ENCODE measurements around the gene POLR3B.

DNA sequence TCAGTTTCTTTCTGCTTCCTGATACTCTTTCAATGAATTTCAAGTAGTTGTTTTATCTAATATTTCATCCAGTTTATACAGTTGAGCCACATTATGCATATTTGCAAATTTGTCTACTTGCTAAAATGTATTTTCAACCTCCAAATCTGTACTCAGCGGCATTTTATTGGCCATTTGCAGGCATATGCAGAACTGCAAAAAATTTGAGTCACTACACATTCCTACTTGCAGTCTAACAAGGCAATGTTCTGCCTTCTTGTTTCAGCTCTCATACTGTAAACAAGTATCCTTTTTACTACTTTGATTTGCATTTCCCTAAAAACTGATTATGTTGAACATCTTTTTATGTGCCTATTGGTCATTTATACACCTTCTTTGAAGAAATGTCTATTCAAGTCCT lies 55.0 kb downstream of the POLR3B start:
- no peak for TF ChIP-seq EZH2 (IDR thresholded peaks at IDR 0.05; ENCODE audit: low read depth, unreplicated experiment)
- TF ChIP-seq, protein P1, sequence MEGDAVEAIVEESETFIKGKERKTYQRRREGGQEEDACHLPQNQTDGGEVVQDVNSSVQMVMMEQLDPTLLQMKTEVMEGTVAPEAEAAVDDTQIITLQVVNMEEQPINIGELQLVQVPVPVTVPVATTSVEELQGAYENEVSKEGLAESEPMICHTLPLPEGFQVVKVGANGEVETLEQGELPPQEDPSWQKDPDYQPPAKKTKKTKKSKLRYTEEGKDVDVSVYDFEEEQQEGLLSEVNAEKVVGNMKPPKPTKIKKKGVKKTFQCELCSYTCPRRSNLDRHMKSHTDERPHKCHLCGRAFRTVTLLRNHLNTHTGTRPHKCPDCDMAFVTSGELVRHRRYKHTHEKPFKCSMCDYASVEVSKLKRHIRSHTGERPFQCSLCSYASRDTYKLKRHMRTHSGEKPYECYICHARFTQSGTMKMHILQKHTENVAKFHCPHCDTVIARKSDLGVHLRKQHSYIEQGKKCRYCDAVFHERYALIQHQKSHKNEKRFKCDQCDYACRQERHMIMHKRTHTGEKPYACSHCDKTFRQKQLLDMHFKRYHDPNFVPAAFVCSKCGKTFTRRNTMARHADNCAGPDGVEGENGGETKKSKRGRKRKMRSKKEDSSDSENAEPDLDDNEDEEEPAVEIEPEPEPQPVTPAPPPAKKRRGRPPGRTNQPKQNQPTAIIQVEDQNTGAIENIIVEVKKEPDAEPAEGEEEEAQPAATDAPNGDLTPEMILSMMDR (conservative IDR thresholded peaks at IDR 0.05; ENCODE audit: low read depth in 2 of 2), result no peak
- TF ChIP-seq EZH2phosphoT487 (IDR thresholded peaks at IDR 0.05; ENCODE audit: unreplicated experiment), result no peak
- no peak for TF ChIP-seq POLR2AphosphoS5 (IDR thresholded peaks at IDR 0.05; ENCODE audit: low read depth)
- TF ChIP-seq, protein P2, sequence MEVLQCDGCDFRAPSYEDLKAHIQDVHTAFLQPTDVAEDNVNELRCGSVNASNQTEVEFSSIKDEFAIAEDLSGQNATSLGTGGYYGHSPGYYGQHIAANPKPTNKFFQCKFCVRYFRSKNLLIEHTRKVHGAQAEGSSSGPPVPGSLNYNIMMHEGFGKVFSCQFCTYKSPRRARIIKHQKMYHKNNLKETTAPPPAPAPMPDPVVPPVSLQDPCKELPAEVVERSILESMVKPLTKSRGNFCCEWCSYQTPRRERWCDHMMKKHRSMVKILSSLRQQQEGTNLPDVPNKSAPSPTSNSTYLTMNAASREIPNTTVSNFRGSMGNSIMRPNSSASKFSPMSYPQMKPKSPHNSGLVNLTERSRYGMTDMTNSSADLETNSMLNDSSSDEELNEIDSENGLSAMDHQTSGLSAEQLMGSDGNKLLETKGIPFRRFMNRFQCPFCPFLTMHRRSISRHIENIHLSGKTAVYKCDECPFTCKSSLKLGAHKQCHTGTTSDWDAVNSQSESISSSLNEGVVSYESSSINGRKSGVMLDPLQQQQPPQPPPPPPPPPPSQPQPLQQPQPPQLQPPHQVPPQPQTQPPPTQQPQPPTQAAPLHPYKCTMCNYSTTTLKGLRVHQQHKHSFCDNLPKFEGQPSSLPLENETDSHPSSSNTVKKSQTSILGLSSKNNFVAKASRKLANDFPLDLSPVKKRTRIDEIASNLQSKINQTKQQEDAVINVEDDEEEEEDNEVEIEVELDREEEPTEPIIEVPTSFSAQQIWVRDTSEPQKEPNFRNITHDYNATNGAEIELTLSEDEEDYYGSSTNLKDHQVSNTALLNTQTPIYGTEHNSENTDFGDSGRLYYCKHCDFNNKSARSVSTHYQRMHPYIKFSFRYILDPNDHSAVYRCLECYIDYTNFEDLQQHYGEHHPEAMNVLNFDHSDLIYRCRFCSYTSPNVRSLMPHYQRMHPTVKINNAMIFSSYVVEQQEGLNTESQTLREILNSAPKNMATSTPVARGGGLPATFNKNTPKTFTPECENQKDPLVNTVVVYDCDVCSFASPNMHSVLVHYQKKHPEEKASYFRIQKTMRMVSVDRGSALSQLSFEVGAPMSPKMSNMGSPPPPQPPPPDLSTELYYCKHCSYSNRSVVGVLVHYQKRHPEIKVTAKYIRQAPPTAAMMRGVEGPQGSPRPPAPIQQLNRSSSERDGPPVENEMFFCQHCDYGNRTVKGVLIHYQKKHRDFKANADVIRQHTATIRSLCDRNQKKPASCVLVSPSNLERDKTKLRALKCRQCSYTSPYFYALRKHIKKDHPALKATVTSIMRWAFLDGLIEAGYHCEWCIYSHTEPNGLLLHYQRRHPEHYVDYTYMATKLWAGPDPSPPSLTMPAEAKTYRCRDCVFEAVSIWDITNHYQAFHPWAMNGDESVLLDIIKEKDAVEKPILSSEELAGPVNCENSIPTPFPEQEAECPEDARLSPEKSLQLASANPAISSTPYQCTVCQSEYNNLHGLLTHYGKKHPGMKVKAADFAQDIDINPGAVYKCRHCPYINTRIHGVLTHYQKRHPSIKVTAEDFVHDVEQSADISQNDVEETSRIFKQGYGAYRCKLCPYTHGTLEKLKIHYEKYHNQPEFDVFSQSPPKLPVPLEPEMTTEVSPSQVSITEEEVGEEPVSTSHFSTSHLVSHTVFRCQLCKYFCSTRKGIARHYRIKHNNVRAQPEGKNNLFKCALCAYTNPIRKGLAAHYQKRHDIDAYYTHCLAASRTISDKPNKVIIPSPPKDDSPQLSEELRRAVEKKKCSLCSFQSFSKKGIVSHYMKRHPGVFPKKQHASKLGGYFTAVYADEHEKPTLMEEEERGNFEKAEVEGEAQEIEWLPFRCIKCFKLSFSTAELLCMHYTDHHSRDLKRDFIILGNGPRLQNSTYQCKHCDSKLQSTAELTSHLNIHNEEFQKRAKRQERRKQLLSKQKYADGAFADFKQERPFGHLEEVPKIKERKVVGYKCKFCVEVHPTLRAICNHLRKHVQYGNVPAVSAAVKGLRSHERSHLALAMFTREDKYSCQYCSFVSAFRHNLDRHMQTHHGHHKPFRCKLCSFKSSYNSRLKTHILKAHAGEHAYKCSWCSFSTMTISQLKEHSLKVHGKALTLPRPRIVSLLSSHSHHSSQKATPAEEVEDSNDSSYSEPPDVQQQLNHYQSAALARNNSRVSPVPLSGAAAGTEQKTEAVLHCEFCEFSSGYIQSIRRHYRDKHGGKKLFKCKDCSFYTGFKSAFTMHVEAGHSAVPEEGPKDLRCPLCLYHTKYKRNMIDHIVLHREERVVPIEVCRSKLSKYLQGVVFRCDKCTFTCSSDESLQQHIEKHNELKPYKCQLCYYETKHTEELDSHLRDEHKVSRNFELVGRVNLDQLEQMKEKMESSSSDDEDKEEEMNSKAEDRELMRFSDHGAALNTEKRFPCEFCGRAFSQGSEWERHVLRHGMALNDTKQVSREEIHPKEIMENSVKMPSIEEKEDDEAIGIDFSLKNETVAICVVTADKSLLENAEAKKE (CRISPR knock-in tag; IDR thresholded peaks at IDR 0.05), result no peak
- TF ChIP-seq, protein P3, sequence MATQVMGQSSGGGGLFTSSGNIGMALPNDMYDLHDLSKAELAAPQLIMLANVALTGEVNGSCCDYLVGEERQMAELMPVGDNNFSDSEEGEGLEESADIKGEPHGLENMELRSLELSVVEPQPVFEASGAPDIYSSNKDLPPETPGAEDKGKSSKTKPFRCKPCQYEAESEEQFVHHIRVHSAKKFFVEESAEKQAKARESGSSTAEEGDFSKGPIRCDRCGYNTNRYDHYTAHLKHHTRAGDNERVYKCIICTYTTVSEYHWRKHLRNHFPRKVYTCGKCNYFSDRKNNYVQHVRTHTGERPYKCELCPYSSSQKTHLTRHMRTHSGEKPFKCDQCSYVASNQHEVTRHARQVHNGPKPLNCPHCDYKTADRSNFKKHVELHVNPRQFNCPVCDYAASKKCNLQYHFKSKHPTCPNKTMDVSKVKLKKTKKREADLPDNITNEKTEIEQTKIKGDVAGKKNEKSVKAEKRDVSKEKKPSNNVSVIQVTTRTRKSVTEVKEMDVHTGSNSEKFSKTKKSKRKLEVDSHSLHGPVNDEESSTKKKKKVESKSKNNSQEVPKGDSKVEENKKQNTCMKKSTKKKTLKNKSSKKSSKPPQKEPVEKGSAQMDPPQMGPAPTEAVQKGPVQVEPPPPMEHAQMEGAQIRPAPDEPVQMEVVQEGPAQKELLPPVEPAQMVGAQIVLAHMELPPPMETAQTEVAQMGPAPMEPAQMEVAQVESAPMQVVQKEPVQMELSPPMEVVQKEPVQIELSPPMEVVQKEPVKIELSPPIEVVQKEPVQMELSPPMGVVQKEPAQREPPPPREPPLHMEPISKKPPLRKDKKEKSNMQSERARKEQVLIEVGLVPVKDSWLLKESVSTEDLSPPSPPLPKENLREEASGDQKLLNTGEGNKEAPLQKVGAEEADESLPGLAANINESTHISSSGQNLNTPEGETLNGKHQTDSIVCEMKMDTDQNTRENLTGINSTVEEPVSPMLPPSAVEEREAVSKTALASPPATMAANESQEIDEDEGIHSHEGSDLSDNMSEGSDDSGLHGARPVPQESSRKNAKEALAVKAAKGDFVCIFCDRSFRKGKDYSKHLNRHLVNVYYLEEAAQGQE (IDR thresholded peaks at IDR 0.05; ENCODE audit: unreplicated experiment), result no peak
- TF ChIP-seq ZNF114 (CRISPR knock-in tag; IDR thresholded peaks at IDR 0.05), result no peak

Data from GM23338 (cell line).